Stimulated activated naive CD4-positive, alpha-beta T cell (primary cell): ENCODE data around the gene POTEI.
"Not testable (repeated sequence)": the region's sequence is repeated elsewhere in the genome, so short reads cannot be mapped to it uniquely, and the experiment has no call there.

Experiments used
- DNase-seq, 6 experiments: peaks; one replicate each; lab custom pipeline; 2025; lab: John Stamatoyannopoulos, UW

Gene POTEI

GRCh38 chr2:130455413-130455812 lies 53.7 kb downstream of the POTEI start:
- DNase-seq, result not testable (repeated sequence)

- not testable (repeated sequence) for DNase-seq
These were observed 54.4 kb downstream of the POTEI start for GRCh38 chr2:130454712-130455083.

- DNase-seq, result not testable (repeated sequence)
These were observed 55.0 kb downstream of the POTEI start for GRCh38 chr2:130453955-130454711.

GRCh38 chr2:130452897-130453296 lies 56.2 kb downstream of the POTEI start:
- not testable (repeated sequence) for DNase-seq

- DNase-seq, result not testable (repeated sequence)
These were observed 57.3 kb downstream of the POTEI start for GRCh38 chr2:130451823-130452222.

GRCh38 chr2:130451278-130451677 lies 57.9 kb downstream of the POTEI start:
- not testable (repeated sequence) for DNase-seq

GRCh38 chr2:130450366-130450765 lies 58.8 kb downstream of the POTEI start:
- DNase-seq, result not testable (repeated sequence)

- DNase-seq, result not testable (repeated sequence)
These were observed 81.5 kb downstream of the POTEI start for GRCh38 chr2:130427631-130428030.

GRCh38 chr2:130418845-130419244 lies 90.3 kb downstream of the POTEI start:
- DNase-seq, result not testable (repeated sequence)

- not testable (repeated sequence) for DNase-seq
These were observed 92.4 kb downstream of the POTEI start for GRCh38 chr2:130416693-130417092.
